Measurements from ENCODE around the gene IFI44. TPM values are rescaled to one million over a fixed set of nuclear protein-coding genes. Genes with fewer than 3 reads are reported as not detected.
A peak's percentile ranks its signal among the peaks of the same experiment; 100 is the strongest.

IFI44 gene
- total and polyA plus RNA-seq, 2 donors (not counting 1 experiment from before 2014, with no cell fraction given), result 6.2 to 6.9 TPM

DNA sequence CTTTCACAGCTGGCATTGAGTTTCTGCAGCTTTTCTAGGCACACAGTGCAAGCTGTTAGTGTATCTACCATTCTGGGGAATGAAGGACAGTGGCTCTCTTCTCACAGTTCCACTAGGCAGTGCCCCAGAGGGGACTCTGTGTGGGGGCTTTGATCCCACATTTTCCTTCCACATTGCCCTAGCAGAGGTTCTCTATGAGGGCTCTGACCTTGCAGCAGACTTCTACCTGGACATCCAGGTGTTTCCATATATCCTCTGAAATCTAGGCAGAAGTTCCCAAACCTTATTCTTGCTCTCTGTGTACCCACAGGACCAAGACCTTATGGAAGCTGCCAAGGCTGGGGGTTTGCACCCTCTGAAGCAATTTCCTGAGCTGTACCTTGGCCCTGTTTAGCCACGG is 2.4 kb upstream of the IFI44 start:
- Histone ChIP-seq H3K27me3 (replicated peaks in 1 of 4; ENCODE audit: control extremely low read depth in 1 of 4, control insufficient read depth in 3 of 4, insufficient read depth in 4 of 4, low read length in 3 of 4) (no peaks in the 10 kb centered on the region), H3K36me3 (replicated peaks in 1 of 2; ENCODE audit: control extremely low read depth in 1 of 2, control insufficient read depth in 1 of 2, extremely low read depth in 1 of 2, insufficient read depth in 2 of 2, low read length in 1 of 2) (no peaks in the 10 kb centered on the region), H3K4me2 (replicated peaks; ENCODE audit: low read depth, low read length, poor library complexity, severe bottlenecking) (no peak overlapping the region), H3K79me2 (ENCODE audit: control insufficient read depth, insufficient read depth, low read length) (peaks cover 12% of the 10 kb centered on the region), H3K27ac (ENCODE audit: low read length in 2 of 2) (no peak overlapping the region), H4K20me1 (ENCODE audit: control insufficient read depth, insufficient read depth, low read length, poor library complexity, severe bottlenecking) (no peaks in the 10 kb centered on the region), H3K4me3 (ENCODE audit: control extremely low read depth in 1 of 5, extremely low read depth in 1 of 5, insufficient read depth in 1 of 5, low read depth in 2 of 5, low read length in 4 of 5) (no peak overlapping the region), H3K9me3 (ENCODE audit: control extremely low read depth in 1 of 3, control insufficient read depth in 2 of 3, insufficient read depth in 1 of 3, low read length in 2 of 3) (peaks cover 1 to 9% (median 7%) of the 10 kb centered on the region in 3 donors), H2AFZ (ENCODE audit: insufficient read depth, low read depth, low read length, poor library complexity, severe bottlenecking) (no peak overlapping the region), H3K4me1 (ENCODE audit: control insufficient read depth in 2 of 2, insufficient read depth in 2 of 2, low read length in 2 of 2) (peaks cover 8 to 16% of the 10 kb centered on the region in 2 donors), H3K9ac (ENCODE audit: low read length) (no peak overlapping the region)
- intact Hi-C loops (cut with micrococcal nuclease), result no loop called here
- Mint-ChIP-seq H3K4me3 (no peak overlapping the region), H3K4me1 (peaks cover 23% of the 10 kb centered on the region), H3K27me3 (no peaks in the 10 kb centered on the region), H3K9me3 (ENCODE audit: insufficient read depth) (peaks cover 10% of the 10 kb centered on the region), H3K27ac (no peak overlapping the region)
- TF ChIP-seq EZH2 (IDR thresholded peaks at IDR 0.05; ENCODE audit: borderline replicate concordance, insufficient read depth, low read depth, low read length, poor library complexity, severe bottlenecking), result no peak
- TF ChIP-seq, protein P1, sequence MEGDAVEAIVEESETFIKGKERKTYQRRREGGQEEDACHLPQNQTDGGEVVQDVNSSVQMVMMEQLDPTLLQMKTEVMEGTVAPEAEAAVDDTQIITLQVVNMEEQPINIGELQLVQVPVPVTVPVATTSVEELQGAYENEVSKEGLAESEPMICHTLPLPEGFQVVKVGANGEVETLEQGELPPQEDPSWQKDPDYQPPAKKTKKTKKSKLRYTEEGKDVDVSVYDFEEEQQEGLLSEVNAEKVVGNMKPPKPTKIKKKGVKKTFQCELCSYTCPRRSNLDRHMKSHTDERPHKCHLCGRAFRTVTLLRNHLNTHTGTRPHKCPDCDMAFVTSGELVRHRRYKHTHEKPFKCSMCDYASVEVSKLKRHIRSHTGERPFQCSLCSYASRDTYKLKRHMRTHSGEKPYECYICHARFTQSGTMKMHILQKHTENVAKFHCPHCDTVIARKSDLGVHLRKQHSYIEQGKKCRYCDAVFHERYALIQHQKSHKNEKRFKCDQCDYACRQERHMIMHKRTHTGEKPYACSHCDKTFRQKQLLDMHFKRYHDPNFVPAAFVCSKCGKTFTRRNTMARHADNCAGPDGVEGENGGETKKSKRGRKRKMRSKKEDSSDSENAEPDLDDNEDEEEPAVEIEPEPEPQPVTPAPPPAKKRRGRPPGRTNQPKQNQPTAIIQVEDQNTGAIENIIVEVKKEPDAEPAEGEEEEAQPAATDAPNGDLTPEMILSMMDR (IDR thresholded peaks at IDR 0.05), result no peak
- DNase-seq, result no peak
- 100% methylated on average over 1 of the region's 1 CpG for WGBS (ENCODE audit: insufficient coverage)
- ATAC-seq (ENCODE audit: low read depth), result no peak
- POLR2A ChIA-PET, result no interaction called here
- CTCF ChIA-PET, result no interaction called here

DNA sequence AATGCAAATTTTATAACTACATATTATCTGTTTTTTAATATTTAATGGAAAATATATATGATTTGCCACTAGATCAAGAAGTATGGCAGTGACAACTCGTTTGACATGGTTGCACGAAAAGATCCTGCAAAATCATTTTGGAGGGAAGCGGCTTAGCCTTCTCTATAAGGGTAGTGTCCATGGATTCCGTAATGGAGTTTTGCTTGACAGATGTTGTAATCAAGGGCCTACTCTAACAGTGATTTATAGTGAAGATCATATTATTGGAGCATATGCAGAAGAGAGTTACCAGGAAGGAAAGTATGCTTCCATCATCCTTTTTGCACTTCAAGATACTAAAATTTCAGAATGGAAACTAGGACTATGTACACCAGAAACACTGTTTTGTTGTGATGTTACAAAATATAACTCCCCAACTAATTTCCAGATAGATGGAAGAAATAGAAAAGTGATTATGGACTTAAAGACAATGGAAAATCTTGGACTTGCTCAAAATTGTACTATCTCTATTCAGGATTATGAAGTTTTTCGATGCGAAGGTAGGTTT is 556 bp downstream of the IFI44 start:
- peaks cover 8 to 18% of the 10 kb centered on the region in 2 donors for H3K4me1 ChIP-seq (ENCODE audit: control insufficient read depth in 2 of 2, insufficient read depth in 2 of 2, low read length in 2 of 2)
- Mint-ChIP-seq H3K27ac (no peak overlapping the region), H3K4me1 (peaks cover 25% of the 10 kb centered on the region), H3K4me3 (peak overlapping the region; percentile 61), H3K9me3 (ENCODE audit: insufficient read depth) (peaks cover 10% of the 10 kb centered on the region), H3K27me3 (no peaks in the 10 kb centered on the region)
- CTCF ChIA-PET, result interaction anchor here (1.1 to 1.6 kb wide), 3 partner anchors 21 to 33 kb away, joined by 3 to 4 read pairs (median 4); partner anchors contain the start of gene IFI44L
- H4K20me1 ChIP-seq (ENCODE audit: control insufficient read depth, insufficient read depth, low read length, poor library complexity, severe bottlenecking), result no peaks in the 10 kb centered on the region
- H3K27ac ChIP-seq (ENCODE audit: low read length in 2 of 2), result no peak overlapping the region
- TF ChIP-seq EZH2 (IDR thresholded peaks at IDR 0.05; ENCODE audit: borderline replicate concordance, insufficient read depth, low read depth, low read length, poor library complexity, severe bottlenecking), result no peak
- TF ChIP-seq, protein P1 (IDR thresholded peaks at IDR 0.05), result no peak
- 0% methylated on average over 1 of the region's 6 CpGs for WGBS (ENCODE audit: insufficient coverage)
- H3K4me3 ChIP-seq (ENCODE audit: control extremely low read depth in 1 of 5, extremely low read depth in 1 of 5, insufficient read depth in 1 of 5, low read depth in 2 of 5, low read length in 4 of 5), result peak overlapping the region in 4 of 5 experiments; percentile 28 to 58 (median 52)
- DNase-seq (no peak), ATAC-seq (ENCODE audit: low read depth) (no peak)
- H3K4me2 ChIP-seq (replicated peaks; ENCODE audit: low read depth, low read length, poor library complexity, severe bottlenecking), result peak overlapping the region; percentile 59
- POLR2A ChIA-PET, result no interaction called here
- H3K27me3 ChIP-seq (replicated peaks in 1 of 4; ENCODE audit: control extremely low read depth in 1 of 4, control insufficient read depth in 3 of 4, insufficient read depth in 4 of 4, low read length in 3 of 4), result no peaks in the 10 kb centered on the region
- intact Hi-C loops (cut with micrococcal nuclease), result loop anchor here (5.0 kb wide), 1 partner anchor 33 kb away; no protein-coding TSS in a partner anchor
- peaks cover 1 to 9% (median 7%) of the 10 kb centered on the region in 3 donors for H3K9me3 ChIP-seq (ENCODE audit: control extremely low read depth in 1 of 3, control insufficient read depth in 2 of 3, insufficient read depth in 1 of 3, low read length in 2 of 3)
- H2AFZ ChIP-seq (ENCODE audit: insufficient read depth, low read depth, low read length, poor library complexity, severe bottlenecking), result peak overlapping the region; percentile 75
- H3K79me2 ChIP-seq (ENCODE audit: control insufficient read depth, insufficient read depth, low read length), result peaks cover 12% of the 10 kb centered on the region
- peak overlapping the region; percentile 45 for H3K9ac ChIP-seq (ENCODE audit: low read length)
- H3K36me3 ChIP-seq (replicated peaks in 1 of 2; ENCODE audit: control extremely low read depth in 1 of 2, control insufficient read depth in 1 of 2, extremely low read depth in 1 of 2, insufficient read depth in 2 of 2, low read length in 1 of 2), result no peaks in the 10 kb centered on the region
